ENCODE measurements around the gene PIEZO2.

PIEZO2 gene

GRCh38 chr18:11095211-11095610 is 54.2 kb downstream of the PIEZO2 start:
- no peak overlapping the region for H3K4me3 ChIP-seq (replicated peaks; ENCODE audit: insufficient read depth, low read length)
- no peak for TF ChIP-seq SPI1 (IDR thresholded peaks at IDR 0.05; ENCODE audit: borderline replicate concordance, low read depth)
- DNase-seq (ENCODE audit: low read depth in 1 of 2, low spot score in 1 of 2) = no peak
- no peak overlapping the region for H3K27ac ChIP-seq (replicated peaks)
- H3K27me3 ChIP-seq (ENCODE audit: insufficient read depth, poor library complexity, severe bottlenecking) = no peaks in the 10 kb centered on the region

- no peak overlapping the region for H3K27ac ChIP-seq (replicated peaks)
- H3K27me3 ChIP-seq (ENCODE audit: insufficient read depth, poor library complexity, severe bottlenecking) = peaks cover 4% of the 10 kb centered on the region
- no peak for TF ChIP-seq POLR2AphosphoS5 (IDR thresholded peaks at IDR 0.05; ENCODE audit: low read depth)
- TF ChIP-seq CTCF (IDR thresholded peaks at IDR 0.05; ENCODE audit: insufficient read depth, low read length) = no peak
- no peak for TF ChIP-seq SPI1 (IDR thresholded peaks at IDR 0.05; ENCODE audit: borderline replicate concordance, low read depth)
- no peak for TF ChIP-seq GABPA (IDR thresholded peaks at IDR 0.05; ENCODE audit: low read depth)
- TF ChIP-seq REST (IDR thresholded peaks at IDR 0.05; ENCODE audit: insufficient replicate concordance, low read depth) = no peak
- DNase-seq (ENCODE audit: low read depth in 1 of 2, low spot score in 1 of 2) = no peak
- no peak overlapping the region for H3K4me3 ChIP-seq (replicated peaks; ENCODE audit: insufficient read depth, low read length)
These were observed 57.6 kb downstream of the PIEZO2 start for GRCh38 chr18:11091746-11092145.

GRCh38 chr18:11089931-11090715 is 59.2 kb downstream of the PIEZO2 start:
- no peak for DNase-seq (ENCODE audit: low read depth in 1 of 2, low spot score in 1 of 2)

More at GRCh38 chr18:11089931-11090715, 59.2 kb downstream of the PIEZO2 start:
- Histone ChIP-seq H3K27me3 (ENCODE audit: insufficient read depth, poor library complexity, severe bottlenecking) (peaks cover 8% of the 10 kb centered on the region), H3K27ac (replicated peaks) (no peak overlapping the region), H3K4me3 (replicated peaks; ENCODE audit: insufficient read depth, low read length) (no peak overlapping the region)
- no peak for TF ChIP-seq REST (IDR thresholded peaks at IDR 0.05; ENCODE audit: insufficient replicate concordance, low read depth)
- no peak for TF ChIP-seq CTCF (IDR thresholded peaks at IDR 0.05; ENCODE audit: insufficient read depth, low read length)
- no peak for TF ChIP-seq SPI1 (IDR thresholded peaks at IDR 0.05; ENCODE audit: borderline replicate concordance, low read depth)
- TF ChIP-seq POLR2AphosphoS5 (IDR thresholded peaks at IDR 0.05; ENCODE audit: low read depth) = no peak
- TF ChIP-seq GABPA (IDR thresholded peaks at IDR 0.05; ENCODE audit: low read depth) = no peak
